Left lobe of liver (tissue), 2 donors: ENCODE data around the gene LRP10. TPM values are rescaled to one million over a fixed set of nuclear protein-coding genes. Genes with fewer than 3 reads are reported as not detected.
A peak's percentile ranks its signal among the peaks of the same experiment; 100 is the strongest.
"Not testable (repeated sequence)": the region's sequence is repeated elsewhere in the genome, so short reads cannot be mapped to it uniquely, and the experiment has no call there.

ENCODE experiments used
- ATAC-seq: fragments of 200-7000 bp; cut with Tn5 transposase; one replicate; pipeline ENCODE4 v1.9.1; 2020; ENCODE audit warnings: mild to moderate bottlenecking, moderate library complexity
- DNase-seq: peaks from one replicate; pipeline ENCODE4 v3.0.0-alpha.2; 2020; ENCODE audit warnings: low spot score
- total RNA-seq: library from RNA; stranded (reverse); gene quantifications from one replicate; pipeline ENCODE4 v1.2.1, GENCODE V29; 2021
- donor health status: DM: no; HTN: no; CAD: no; lungs with moderate emphysema.
- donor health status: DM: no; HTN: yes; CAD: no.

Gene LRP10
- total RNA-seq, 1 donor from 2014 or later: 34.3 TPM

DNA sequence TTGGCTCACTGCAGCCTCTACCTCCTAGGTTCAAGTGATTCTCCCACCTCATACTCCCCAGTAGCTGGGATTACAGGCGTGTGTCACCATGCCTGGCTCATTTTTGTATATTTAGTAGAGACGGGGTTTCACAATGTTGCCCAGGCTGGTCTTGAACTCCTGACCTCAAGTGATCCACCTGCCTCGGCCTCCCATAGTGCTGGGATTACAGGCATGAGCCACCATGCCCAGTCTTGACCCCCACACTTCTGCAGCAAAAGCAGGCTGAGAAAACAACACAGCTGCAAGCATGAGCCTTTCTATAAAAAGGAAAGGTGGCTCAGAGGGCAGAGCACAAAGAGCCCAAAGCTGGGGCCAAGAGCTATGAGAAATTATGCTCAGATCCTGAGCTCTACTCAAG, 11.2 kb upstream of the LRP10 start:
- DNase-seq, ATAC-seq: not testable (repeated sequence)

DNA sequence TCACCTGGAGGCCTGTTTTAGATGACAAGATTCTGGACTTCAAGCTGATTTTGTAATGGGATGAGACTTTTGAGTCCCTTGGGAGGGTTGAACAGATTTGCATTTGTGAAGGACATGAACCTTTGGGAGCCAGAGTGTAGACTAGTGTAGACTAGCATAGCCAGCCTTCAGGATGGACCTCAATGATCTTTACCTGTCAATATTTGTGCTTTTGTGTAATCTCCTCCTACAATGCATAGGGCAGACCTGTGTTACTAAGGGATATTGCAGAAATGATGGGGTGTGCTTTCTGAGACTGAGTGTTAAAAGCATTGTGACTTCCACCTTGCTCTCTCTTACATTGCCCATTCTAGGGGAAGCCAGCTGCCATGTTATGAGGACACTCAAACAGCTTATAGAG, 9.9 kb upstream of the LRP10 start:
- DNase-seq: no peak

DNA sequence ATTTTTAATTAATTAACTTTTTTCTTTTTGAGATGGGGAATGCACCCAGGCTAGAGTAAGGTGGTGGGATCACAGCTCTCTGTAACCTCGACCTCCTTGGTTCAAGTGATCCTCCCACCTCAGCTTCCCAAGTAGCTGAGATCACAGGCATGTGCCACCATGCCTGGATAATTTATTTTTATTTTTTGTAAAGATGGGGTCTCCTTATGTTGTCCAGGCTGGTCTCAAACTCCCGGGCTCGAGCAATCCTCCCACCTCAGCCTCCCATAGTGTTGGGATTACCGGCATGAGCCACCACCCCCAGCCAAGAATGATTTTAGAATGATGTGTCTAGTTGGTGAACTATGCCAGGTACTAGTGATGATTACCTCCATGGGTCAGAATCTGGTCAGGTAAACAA, 6.6 kb upstream of the LRP10 start:
- DNase-seq (no peak), ATAC-seq (no peak)

More for the DNA sequence above, 9.9 kb upstream of the LRP10 start:
- ATAC-seq: no peak

DNA sequence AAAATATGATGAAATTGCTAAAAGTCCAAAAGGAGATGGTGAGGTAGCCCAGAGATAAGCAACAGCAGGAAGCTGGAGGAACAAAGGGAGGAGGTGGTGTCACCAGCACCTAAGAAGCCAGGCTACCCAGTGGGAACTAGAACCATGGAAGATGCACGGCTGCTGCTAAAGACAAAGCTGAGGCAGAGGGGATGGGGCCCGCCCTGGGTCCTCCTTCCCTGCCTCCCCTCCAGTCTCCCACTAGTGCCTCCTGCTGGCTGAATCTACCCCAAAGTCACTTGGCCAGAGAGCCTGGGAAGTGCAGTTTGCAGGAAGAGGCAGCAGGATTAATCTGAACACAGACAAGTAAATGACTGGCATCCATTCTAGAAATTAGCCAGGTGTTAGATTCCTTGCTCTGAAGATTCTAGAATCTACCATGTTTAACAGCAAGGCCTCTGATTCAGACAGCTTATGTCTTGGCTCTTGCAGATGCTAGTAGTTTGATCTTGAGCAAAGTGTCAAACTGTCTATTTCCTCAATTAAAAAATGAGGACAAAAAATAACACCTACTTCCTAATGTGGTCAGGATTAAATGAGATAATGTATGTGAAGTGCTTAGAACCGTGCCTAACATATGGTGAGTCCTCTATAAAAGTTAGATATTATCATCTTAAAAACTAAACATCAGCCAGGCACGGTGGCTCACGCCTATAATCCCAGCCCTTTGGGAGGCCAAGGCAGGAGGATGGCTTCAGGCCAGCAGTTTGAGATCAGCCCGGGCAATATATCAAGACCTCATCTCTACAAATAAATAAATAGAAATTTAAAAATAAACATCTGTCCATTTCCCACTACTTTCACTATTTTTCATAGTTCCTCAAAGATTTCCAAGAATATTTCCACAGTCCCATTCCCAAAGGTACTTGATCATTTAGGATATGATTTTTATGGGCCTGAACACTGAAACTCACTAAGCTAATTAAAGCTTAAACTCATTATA, 5.8 kb upstream of the LRP10 start:
- ATAC-seq (no peak), DNase-seq (no peak)

DNA sequence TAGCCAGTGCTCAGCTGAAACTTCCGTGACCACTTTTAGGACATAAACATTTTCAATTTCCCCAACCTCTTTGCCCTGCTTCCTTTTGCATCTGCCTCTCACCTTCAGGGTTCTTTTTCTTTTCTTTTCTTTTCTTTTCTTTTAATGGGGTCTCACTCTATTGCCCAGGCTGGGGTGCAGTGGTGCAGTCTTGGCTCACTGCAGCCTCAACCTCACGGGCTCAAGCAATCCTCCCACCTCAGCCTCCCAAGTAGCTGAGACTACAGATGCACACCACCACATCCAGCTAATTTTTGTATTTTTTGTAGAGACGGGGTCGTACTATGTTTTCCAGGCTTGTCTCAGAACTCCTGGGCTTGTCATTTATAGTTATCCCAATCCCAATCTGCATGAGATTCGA, 4.7 kb upstream of the LRP10 start:
- DNase-seq (no peak), ATAC-seq (no peak)

DNA sequence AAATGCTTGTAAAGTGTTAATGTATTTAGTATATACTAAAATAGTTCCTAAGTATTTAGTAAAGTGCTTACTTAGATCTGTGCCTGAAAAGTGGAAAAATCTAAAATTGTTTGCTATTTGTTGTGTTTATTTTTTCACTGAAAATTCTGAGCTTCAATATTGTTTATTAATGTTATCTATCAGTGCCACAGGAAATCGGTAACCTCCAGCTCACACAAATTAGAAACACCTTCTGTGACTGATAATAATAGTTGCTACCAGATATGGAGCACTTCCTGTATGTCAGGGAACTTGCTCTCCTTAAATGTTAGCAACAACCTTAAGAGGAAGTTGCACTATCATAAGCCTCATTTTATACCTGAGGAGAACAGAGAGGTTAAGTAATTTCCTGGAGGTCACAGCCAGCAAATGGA, 723 bp upstream of the LRP10 start:
- DNase-seq (no peak), ATAC-seq (peak; percentile 8)

DNA sequence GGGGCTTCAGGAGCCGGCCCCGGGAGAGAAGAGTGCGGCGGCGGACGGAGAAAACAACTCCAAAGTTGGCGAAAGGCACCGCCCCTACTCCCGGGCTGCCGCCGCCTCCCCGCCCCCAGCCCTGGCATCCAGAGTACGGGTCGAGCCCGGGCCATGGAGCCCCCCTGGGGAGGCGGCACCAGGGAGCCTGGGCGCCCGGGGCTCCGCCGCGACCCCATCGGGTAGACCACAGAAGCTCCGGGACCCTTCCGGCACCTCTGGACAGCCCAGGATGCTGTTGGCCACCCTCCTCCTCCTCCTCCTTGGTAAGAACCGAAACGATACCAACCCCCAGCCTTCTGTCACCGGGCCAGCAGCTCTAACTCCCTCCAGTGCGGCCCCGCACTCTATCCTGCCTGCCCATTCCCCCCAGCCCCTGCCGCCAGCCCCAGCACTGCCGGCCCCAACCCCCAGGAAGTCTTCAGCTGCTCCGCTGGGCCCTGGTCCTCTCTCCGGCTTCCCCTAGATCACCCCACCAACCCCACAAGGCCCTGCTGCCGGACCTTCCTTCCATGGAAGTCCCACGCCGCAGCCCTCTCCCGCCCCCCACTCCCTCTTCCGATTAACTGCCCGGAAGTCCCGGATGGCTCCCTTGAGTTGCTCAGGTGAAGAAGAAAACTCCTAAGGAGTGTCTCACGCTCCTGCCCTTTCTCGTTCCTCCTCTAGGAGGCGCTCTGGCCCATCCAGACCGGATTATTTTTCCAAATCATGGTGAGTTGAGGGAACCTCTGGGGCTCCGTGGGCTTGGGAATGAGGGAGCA, 693 bp downstream of the LRP10 start:
- ATAC-seq (peak; percentile 66), DNase-seq (peak; percentile 84)

DNA sequence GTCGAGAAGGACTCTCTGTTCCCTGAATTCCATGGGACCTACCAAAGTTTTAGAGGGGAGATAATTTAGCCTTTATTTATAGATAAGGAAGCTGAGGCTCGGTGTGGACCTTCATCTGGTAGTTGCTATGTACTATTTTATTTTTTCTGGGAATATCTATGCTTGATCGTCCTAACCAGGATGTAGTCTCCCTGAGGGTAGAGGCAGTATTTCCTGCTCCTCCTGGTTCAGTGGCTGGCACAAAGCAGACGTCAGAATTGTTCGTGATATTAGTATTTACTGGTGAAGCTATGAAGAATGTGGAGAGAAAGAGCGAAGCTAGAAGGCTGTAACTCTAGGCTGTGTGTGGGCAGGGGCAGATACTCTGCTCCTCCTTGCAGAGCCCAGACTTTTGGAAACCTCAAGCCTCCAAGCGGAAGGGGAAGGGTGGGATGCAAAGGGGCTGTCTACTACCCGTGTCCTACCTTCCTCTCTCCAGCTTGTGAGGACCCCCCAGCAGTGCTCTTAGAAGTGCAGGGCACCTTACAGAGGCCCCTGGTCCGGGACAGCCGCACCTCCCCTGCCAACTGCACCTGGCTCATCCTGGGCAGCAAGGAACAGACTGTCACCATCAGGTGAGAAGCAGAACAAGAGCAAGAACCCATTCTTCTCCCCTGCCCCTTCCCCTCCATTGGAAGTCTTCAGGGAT, 1.4 kb downstream of the LRP10 start:
- ATAC-seq: no peak
- no peak for DNase-seq

DNA sequence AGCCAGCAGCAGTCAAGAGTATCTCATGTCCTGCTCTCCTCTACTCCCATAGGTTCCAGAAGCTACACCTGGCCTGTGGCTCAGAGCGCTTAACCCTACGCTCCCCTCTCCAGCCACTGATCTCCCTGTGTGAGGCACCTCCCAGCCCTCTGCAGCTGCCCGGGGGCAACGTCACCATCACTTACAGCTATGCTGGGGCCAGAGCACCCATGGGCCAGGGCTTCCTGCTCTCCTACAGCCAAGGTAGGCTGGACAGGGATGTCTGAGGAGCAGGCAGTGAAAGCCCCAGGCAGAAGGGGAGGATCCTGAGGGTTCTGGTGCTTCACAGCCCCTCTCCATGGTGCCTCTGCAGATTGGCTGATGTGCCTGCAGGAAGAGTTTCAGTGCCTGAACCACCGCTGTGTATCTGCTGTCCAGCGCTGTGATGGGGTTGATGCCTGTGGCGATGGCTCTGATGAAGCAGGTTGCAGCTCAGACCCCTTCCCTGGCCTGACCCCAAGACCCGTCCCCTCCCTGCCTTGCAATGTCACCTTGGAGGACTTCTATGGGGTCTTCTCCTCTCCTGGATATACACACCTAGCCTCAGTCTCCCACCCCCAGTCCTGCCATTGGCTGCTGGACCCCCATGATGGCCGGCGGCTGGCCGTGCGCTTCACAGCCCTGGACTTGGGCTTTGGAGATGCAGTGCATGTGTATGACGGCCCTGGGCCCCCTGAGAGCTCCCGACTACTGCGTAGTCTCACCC, 3.6 kb downstream of the LRP10 start:
- ATAC-seq (no peak), DNase-seq (no peak)

DNA sequence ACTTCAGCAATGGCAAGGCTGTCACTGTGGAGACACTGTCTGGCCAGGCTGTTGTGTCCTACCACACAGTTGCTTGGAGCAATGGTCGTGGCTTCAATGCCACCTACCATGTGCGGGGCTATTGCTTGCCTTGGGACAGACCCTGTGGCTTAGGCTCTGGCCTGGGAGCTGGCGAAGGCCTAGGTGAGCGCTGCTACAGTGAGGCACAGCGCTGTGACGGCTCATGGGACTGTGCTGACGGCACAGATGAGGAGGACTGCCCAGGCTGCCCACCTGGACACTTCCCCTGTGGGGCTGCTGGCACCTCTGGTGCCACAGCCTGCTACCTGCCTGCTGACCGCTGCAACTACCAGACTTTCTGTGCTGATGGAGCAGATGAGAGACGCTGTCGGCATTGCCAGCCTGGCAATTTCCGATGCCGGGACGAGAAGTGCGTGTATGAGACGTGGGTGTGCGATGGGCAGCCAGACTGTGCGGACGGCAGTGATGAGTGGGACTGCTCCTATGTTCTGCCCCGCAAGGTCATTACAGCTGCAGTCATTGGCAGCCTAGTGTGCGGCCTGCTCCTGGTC, 4.3 kb downstream of the LRP10 start:
- DNase-seq (no peak), ATAC-seq (no peak)

DNA sequence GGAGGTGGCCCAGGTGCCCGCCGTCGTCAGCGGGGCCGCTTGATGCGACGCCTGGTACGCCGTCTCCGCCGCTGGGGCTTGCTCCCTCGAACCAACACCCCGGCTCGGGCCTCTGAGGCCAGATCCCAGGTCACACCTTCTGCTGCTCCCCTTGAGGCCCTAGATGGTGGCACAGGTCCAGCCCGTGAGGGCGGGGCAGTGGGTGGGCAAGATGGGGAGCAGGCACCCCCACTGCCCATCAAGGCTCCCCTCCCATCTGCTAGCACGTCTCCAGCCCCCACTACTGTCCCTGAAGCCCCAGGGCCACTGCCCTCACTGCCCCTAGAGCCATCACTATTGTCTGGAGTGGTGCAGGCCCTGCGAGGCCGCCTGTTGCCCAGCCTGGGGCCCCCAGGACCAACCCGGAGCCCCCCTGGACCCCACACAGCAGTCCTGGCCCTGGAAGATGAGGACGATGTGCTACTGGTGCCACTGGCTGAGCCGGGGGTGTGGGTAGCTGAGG, 5.5 kb downstream of the LRP10 start:
- no peak for DNase-seq
- no peak for ATAC-seq

DNA sequence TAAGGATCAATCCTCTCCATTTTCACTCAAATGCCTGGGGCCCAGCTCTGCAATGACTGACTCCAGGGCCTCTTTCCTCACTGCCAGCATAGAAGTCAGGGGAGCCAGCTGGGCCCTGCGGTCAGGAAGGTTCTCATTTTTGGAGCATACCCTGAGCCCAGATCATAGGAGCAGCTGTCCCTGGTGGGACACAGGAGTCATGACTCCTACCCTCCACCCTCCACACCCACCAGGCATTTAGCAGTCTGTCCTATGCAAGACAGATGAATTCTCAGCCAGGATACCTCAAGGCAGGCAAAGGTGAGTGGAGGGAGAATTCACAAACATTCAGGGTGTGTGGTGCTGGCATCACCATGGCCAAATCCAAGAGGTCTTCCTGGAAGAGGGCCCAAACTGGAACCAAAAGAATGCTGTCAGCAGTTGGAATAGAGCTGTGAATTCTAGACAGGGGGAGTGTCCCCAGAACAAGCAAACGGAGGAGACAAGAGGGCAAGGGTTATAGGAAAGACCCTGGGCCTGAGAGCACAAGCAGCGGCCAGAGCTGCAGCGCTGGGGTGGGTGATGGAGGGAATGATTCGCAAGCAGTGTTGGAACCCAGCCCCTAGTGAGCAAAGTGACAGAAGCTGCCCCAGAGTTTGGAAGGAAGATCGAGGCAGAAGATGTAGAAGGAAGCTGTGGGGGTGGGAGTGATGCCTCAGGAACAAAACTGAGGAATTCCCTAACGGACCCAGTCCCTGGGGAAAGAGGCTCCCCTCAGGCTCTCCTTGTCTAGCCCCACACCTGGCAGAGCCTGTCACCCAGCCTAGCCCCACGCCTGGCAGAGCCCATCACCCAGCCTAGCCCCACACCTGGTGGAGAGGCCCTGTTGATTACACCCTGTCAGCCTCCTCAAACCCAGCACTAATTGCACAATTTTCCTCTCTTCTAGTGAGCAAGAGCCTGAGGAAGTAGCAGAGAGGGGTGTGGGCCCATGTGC, 7.0 kb downstream of the LRP10 start:
- DNase-seq (no peak), ATAC-seq (no peak)

DNA sequence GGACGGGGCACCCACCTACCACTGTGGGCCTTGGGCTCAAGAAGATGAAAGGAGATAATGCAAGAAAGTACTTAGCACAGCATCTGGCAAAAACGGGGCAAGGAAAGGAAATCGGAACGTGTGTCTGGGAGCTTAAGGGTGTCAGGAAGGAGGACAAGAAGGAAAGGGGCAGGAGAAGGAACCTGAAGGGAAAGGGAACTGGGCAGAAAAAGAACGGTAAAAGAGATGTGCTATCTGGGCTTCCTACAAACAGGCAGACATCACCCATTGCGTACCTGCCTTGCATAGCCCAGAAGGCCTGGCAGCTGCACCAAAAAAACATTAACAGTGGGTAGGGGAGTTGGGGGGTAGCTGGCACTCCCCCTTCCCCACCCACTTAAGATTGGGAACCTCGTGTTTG, 10.5 kb downstream of the LRP10 start:
- no peak for DNase-seq
- ATAC-seq: no peak

DNA sequence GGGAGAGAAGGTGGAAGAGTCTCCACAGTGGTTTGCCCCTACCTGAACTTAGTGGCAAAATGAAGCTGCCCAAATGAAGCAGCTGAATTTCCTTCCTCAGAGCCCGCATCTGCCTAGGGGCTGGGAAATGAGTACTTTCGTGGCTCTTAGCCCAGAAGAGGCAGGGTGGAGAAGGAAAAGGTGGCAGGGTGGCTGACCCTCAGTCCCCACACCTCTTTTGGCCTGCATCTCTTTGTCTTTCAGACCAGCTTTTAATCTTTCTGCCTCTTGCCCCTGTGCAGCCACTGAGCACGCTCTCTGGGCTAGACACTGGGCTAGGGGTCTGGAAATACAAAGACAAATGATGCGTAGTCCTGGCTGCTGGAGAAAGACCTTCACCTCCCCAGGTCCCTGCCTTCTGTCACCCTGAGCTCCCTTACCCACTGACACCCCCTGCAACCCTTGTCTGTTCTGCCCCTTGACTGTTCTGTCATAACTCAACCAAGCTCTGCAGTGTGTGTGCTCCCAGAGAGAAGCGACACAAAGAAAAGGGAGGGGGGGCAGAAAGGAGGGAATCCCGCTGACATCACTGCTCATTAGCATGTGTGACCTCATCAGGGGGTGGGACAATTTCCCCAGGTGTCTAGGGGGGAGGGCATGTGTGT, 11.1 kb downstream of the LRP10 start:
- ATAC-seq (peak; percentile 42), DNase-seq (no peak)

DNA sequence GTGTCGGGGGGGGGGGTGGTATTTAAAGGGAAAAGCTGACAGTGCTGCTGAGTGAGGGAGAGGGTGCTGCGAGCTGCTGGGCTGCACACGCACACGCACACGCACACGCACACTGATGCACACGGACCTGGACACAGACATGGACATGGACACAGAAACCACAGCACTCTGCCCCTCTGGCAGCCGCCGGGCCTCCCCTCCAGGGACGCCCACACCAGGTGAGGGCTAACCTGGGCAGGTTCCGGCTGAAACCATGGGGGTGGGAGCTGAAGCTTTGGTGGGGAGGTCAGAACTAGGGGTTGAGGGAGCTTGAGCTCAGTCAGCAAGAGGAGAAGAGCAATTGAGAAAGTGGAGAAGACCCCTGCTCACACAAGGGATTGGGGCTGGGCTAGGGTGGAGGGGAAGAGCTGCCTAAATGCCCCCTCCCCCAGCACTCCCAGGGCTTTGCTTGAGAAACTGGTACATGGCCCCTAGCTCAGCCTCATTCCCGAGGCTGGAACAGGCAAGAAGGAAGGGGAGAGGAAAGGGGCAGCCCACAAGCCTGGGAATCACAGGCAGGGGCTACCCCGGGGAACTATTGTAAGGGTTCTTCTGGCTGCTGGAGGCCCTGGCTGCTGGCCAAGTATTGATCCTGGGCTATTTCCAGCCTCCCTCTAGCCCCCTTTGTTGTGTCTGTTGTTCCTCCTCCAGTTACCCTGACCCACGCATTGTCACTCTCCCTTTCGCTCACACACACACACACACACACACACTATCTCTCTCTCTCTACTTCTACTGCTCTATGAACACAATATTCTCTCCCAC, 11.8 kb downstream of the LRP10 start, which contains the start of gene REM2:
Gene REM2 (plus strand): TSS at position 50 of the 804 bp plus-strand sequence. CDS start 66 bp downstream, at position 116.
- DNase-seq (no peak), ATAC-seq (no peak)

DNA sequence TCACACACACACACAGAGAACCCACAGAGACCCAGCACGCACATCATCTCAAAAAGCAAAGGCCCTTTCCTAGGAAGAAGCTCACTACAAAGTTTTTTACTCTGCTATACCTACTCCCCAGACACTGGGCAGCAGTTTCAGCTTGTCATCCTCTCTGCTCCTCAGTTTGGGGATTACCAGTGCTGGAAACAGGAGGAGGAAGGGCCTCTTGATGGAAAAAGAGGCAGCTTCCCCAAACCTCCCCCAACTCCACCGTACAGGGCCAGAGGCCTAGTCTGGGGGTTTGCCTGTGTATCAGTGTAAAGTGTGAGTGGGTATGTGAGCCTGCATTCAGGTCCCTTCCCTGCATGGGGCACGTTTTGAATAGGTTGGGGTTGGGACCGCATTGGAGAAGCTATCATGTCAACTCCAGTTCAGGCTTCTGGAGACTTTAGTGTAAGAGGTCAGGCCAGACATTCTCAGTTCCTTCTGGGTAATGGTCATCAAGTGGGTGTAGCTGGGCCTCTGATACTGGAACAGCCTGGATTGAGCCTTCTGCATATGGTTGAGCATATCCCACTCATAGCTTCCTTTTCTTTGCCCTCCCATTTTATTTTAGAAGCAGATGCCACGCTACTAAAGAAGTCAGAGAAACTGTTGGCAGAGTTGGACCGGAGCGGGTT, 12.7 kb downstream of the LRP10 start:
- ATAC-seq: no peak
- no peak for DNase-seq
